Mammary epithelial cell (primary cell): Measurements from ENCODE around the gene KCNQ5.

ENCODE experiments used
- EZH2 ChIP-seq: IDR thresholded peaks from 2 replicates; pipeline ENCODE4 v1.6.1; 2012; ENCODE audit warnings: low read length, inconsistent platforms, borderline replicate concordance
- TF ChIP-seq, protein P1 (sequence below), 2 donors: IDR thresholded peaks in 1 of 2; conservative IDR thresholded peaks in 1 of 2; 2 replicates each; pipeline ENCODE4 v1.5.1; 2011 to 2012; ENCODE audit warnings: inconsistent platforms in 2 of 2, low read length in 2 of 2, mild to moderate bottlenecking in 2 of 2, control low read depth in 1 of 2, low read depth in 1 of 2; ENCODE audit not compliant: insufficient read depth in 1 of 2; ENCODE audit errors: extremely low read depth in 1 of 2

DNA sequence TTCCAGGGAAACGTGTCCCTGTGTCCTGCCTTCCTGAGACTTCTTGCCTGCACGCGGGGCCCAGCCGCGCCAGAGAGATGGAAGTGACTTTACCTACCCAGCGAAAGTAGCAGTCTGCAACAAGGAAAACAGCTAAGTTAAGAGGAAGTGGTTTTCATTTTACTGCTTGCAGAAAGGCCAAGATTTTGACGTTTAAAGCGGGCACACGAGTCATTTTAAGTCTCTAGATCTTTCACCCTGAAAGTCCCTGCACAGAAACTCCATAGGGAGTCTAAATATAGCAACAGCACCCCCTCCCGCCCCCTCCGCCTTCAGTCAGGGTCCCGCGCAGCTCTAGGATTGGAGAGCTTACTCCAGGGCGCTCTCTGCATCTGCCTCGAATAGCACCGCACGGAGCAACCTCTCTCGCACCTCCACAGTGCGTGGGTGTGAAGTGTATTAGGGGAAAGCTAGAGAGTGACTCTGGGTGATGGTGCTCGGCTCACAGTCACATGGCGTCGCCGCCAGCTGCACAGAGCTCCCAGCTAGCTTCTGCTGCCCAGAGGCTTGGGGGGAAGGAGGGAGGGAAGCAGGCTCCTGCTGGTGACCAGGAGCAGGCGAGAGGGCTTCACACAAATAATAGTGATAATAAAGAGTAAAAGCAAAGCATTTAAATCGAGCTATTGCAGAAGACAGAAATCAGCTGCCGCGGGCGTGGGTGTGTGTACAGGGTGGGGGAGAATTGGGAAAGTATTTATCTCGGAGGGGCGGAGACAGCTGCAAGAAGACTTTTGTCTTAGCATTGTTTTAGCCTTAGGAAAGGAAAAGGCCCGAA, 1.8 kb upstream of the KCNQ5 start:
- TF ChIP-seq, protein P1, sequence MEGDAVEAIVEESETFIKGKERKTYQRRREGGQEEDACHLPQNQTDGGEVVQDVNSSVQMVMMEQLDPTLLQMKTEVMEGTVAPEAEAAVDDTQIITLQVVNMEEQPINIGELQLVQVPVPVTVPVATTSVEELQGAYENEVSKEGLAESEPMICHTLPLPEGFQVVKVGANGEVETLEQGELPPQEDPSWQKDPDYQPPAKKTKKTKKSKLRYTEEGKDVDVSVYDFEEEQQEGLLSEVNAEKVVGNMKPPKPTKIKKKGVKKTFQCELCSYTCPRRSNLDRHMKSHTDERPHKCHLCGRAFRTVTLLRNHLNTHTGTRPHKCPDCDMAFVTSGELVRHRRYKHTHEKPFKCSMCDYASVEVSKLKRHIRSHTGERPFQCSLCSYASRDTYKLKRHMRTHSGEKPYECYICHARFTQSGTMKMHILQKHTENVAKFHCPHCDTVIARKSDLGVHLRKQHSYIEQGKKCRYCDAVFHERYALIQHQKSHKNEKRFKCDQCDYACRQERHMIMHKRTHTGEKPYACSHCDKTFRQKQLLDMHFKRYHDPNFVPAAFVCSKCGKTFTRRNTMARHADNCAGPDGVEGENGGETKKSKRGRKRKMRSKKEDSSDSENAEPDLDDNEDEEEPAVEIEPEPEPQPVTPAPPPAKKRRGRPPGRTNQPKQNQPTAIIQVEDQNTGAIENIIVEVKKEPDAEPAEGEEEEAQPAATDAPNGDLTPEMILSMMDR (conservative IDR thresholded peaks at IDR 0.05 in 1 of 2, IDR thresholded peaks at IDR 0.05 in 1 of 2; ENCODE audit: extremely low read depth in 1 of 2, insufficient read depth in 1 of 2, low read depth in 1 of 2, low read length in 2 of 2) = no peak
- TF ChIP-seq EZH2 = no peak
